Measurements from ENCODE around the gene GOLGA6L7.
"Not testable (repeated sequence)": the region's sequence is repeated elsewhere in the genome, so short reads cannot be mapped to it uniquely, and the experiment has no call there.

- TF ChIP-seq CTCF (IDR thresholded peaks at IDR 0.05); POLR2AphosphoS5 (IDR thresholded peaks at IDR 0.05); POLR2A (IDR thresholded peaks at IDR 0.05); EP300 (IDR thresholded peaks at IDR 0.05; ENCODE audit: low read depth): not testable (repeated sequence)
Measured at GRCh38 chr15:28861589-28862293, 13.3 kb upstream of the GOLGA6L7 start.

All from transverse colon (tissue), 4 donors.